ENCODE data around the gene ROGDI.

GRCh38 chr16:4783251-4783950 lies 19.0 kb downstream of the ROGDI start:
- TF ChIP-seq CTCF (IDR thresholded peaks at IDR 0.05) (no peak), POLR2A (IDR thresholded peaks at IDR 0.05) (no peak), POLR2AphosphoS5 (IDR thresholded peaks at IDR 0.05) (no peak)
